ENCODE results near the gene F13A1. TPM values are rescaled to one million over a fixed set of nuclear protein-coding genes. Genes with fewer than 3 reads are reported as not detected.
A peak's percentile ranks its signal among the peaks of the same experiment; 100 is the strongest.

F13A1 gene
- total and polyA plus RNA-seq, 2 donors (not counting 3 experiments of a cell fraction or from before 2014, with no cell fraction given) = not detected

DNA sequence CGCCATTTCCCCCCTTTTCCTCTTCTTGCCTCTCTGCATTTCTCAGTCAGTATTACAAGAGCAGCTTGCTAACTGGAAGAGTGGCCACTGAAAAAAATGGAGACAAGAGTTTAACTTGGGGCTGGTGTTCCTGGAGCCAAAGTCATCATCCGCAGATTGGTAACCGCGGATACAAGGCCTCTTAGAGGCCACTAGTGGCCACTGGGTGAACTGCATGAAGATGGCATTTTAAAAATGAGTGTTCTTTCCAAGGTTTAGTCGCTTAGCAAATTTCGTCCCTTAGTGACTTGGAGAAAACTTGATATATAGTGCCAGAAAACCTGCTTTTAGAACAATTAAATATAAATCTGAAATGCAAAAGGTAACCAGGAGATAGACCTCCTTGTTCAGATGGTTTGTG, 4.8 kb downstream of the F13A1 start:
- Histone ChIP-seq H3K27ac (ENCODE audit: insufficient read depth, low read depth, low read length) (no peak overlapping the region), H3K9me1 (replicated peaks; ENCODE audit: control insufficient read depth, extremely low read depth, insufficient read depth, low read length) (no peaks in the 10 kb centered on the region), H3K79me2 (ENCODE audit: control insufficient read depth, insufficient read depth, low read length) (no peaks in the 10 kb centered on the region), H3K27me3 (ENCODE audit: control insufficient read depth in 2 of 2, insufficient read depth in 2 of 2, low read length in 2 of 2) (peaks cover 4 to 5% of the 10 kb centered on the region in 2 experiments), H3K36me3 (ENCODE audit: control insufficient read depth in 2 of 2, extremely low read depth in 1 of 2, insufficient read depth in 2 of 2, low read length in 2 of 2) (no peaks in the 10 kb centered on the region), H3K4me1 (ENCODE audit: control insufficient read depth, extremely low read depth, insufficient read depth, low read length) (peaks cover 4% of the 10 kb centered on the region), H3K4me2 (ENCODE audit: insufficient read depth, low read length) (no peak overlapping the region), H3K9ac (replicated peaks; ENCODE audit: extremely low read depth, insufficient read depth, low read length) (no peak overlapping the region), H4K20me1 (replicated peaks; ENCODE audit: control insufficient read depth, extremely low read depth, insufficient read depth, low read length) (no peaks in the 10 kb centered on the region), H2AFZ (ENCODE audit: low read depth, low read length) (peak overlapping the region; percentile 8), H3K4me3 (replicated peaks in 1 of 3; ENCODE audit: insufficient read depth in 1 of 3, low read depth in 1 of 3, low read length in 3 of 3) (no peak overlapping the region), H3K9me3 (replicated peaks; ENCODE audit: control insufficient read depth, insufficient read depth, low read length) (no peaks in the 10 kb centered on the region)
- POLR2A ChIA-PET = no interaction called here
- TF ChIP-seq CTCF (IDR thresholded peaks at IDR 0.05; ENCODE audit: extremely low read depth in 1 of 2, insufficient read depth in 1 of 2, low read depth in 1 of 2, low read length in 2 of 2) (peak; percentile 70 to 77), GATA2 (IDR thresholded peaks at IDR 0.05; ENCODE audit: insufficient read depth, insufficient read length, low read depth, low read length) (no peak)
- peak; percentile 78 for FAIRE-seq
- intact Hi-C loops (cut with micrococcal nuclease) = loop anchor here (1.0 to 5.0 kb wide), 3 partner anchors 258 to 843 kb away; no protein-coding TSS in a partner anchor
- DNase-seq (ENCODE audit: low read depth, low spot score) = peak; percentile 46
- dilution Hi-C loops (cut with MboI; ENCODE audit: extremely low pct_ligation_motif_present, low sequenced_read_pairs) = no loop called here
- no TSS peak for BruUV-seq (replicated peaks)
- CTCF ChIA-PET = no interaction called here

DNA sequence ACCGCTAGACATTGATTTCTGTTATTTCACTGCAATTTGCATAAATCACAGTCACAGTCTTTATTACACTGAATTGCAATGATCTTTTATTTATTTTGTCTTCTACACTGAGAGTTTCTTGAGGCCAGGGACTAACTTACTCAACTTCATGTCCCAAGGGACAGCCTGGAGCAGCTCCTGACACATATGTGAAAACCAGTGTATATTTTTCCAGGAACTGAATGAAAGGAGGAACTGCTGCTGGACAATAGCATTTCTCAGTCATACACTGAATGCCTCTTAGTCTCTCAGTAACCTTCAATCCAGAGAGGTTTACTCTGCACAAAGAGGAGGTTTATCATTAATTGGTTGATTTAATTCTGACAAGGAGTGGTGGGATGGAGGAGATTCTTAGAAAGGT, 5.9 kb downstream of the F13A1 start:
- dilution Hi-C loops (cut with MboI; ENCODE audit: extremely low pct_ligation_motif_present, low sequenced_read_pairs) = no loop called here
- Histone ChIP-seq H3K36me3 (ENCODE audit: control insufficient read depth in 2 of 2, extremely low read depth in 1 of 2, insufficient read depth in 2 of 2, low read length in 2 of 2) (no peaks in the 10 kb centered on the region), H4K20me1 (replicated peaks; ENCODE audit: control insufficient read depth, extremely low read depth, insufficient read depth, low read length) (no peaks in the 10 kb centered on the region), H3K27ac (ENCODE audit: insufficient read depth, low read depth, low read length) (no peak overlapping the region), H3K79me2 (ENCODE audit: control insufficient read depth, insufficient read depth, low read length) (no peaks in the 10 kb centered on the region), H2AFZ (ENCODE audit: low read depth, low read length) (no peak overlapping the region), H3K9me3 (replicated peaks; ENCODE audit: control insufficient read depth, insufficient read depth, low read length) (no peaks in the 10 kb centered on the region), H3K4me3 (replicated peaks in 1 of 3; ENCODE audit: insufficient read depth in 1 of 3, low read depth in 1 of 3, low read length in 3 of 3) (no peak overlapping the region), H3K4me1 (ENCODE audit: control insufficient read depth, extremely low read depth, insufficient read depth, low read length) (peaks cover 4% of the 10 kb centered on the region), H3K9ac (replicated peaks; ENCODE audit: extremely low read depth, insufficient read depth, low read length) (no peak overlapping the region), H3K27me3 (ENCODE audit: control insufficient read depth in 2 of 2, insufficient read depth in 2 of 2, low read length in 2 of 2) (peaks cover 0 to 4% of the 10 kb centered on the region in 2 experiments), H3K9me1 (replicated peaks; ENCODE audit: control insufficient read depth, extremely low read depth, insufficient read depth, low read length) (no peaks in the 10 kb centered on the region), H3K4me2 (ENCODE audit: insufficient read depth, low read length) (no peak overlapping the region)
- FAIRE-seq (no peak), DNase-seq (ENCODE audit: low read depth, low spot score) (no peak)
- POLR2A ChIA-PET = no interaction called here
- CTCF ChIA-PET = interaction anchor here (2.3 kb wide), 1 partner anchor 257 kb away, joined by 7 read pairs; no protein-coding TSS in a partner anchor
- intact Hi-C loops (cut with micrococcal nuclease) = no loop called here
- TF ChIP-seq POLR2AphosphoS5 (IDR thresholded peaks at IDR 0.05; ENCODE audit: insufficient read depth, low read depth, low read length) (no peak), GATA2 (IDR thresholded peaks at IDR 0.05; ENCODE audit: insufficient read depth, insufficient read length, low read depth, low read length) (no peak), JUN (IDR thresholded peaks at IDR 0.05; ENCODE audit: borderline replicate concordance, insufficient read depth, insufficient read length, low read depth) (no peak)
- BruUV-seq (replicated peaks) = no TSS peak
